ENCODE measurements around the gene FSHR. TPM values are rescaled to one million over a fixed set of nuclear protein-coding genes. Genes with fewer than 3 reads are reported as not detected.

Gene FSHR
- total RNA-seq, 6 donors from 2014 or later, result not detected

- DNase-seq (no peak), ATAC-seq (ENCODE audit: low FRiP score in 2 of 2) (no peak)
- Histone ChIP-seq H3K4me3 (no peak overlapping the region), H3K27ac (no peak overlapping the region), H3K27me3 (no peaks in the 10 kb centered on the region), H3K36me3 (no peaks in the 10 kb centered on the region), H3K9me3 (no peaks in the 10 kb centered on the region), H3K4me1 (no peaks in the 10 kb centered on the region)
- 75% methylated on average over 5 of the region's 5 CpGs for WGBS, 2 donors
- TF ChIP-seq POLR2AphosphoS5 (IDR thresholded peaks at IDR 0.05) (no peak), POLR2A (IDR thresholded peaks at IDR 0.05) (no peak), EP300 (IDR thresholded peaks at IDR 0.05) (no peak), CTCF (IDR thresholded peaks at IDR 0.05) (no peak)
Observed at GRCh38 chr2:48933828-48934497, 220.4 kb downstream of the FSHR start.

GRCh38 chr2:48932667-48933066 lies 221.6 kb downstream of the FSHR start:
- 82 to 89% methylated on average over 4 of the region's 4 CpGs for WGBS, 2 donors
- ATAC-seq (ENCODE audit: low FRiP score in 2 of 2), result no peak

GRCh38 chr2:48929571-48930301 lies 224.6 kb downstream of the FSHR start:
- Histone ChIP-seq H3K27me3 (no peaks in the 10 kb centered on the region), H3K27ac (no peak overlapping the region), H3K36me3 (no peaks in the 10 kb centered on the region), H3K9me3 (no peaks in the 10 kb centered on the region), H3K4me1 (no peaks in the 10 kb centered on the region), H3K4me3 (no peak overlapping the region)
- DNase-seq (no peak), ATAC-seq (ENCODE audit: low FRiP score in 2 of 2) (no peak)
- 71% methylated on average over 6 of the region's 6 CpGs for WGBS, 2 donors
- TF ChIP-seq EP300 (IDR thresholded peaks at IDR 0.05) (no peak), POLR2AphosphoS5 (IDR thresholded peaks at IDR 0.05) (no peak), CTCF (IDR thresholded peaks at IDR 0.05) (no peak), POLR2A (IDR thresholded peaks at IDR 0.05) (no peak)

More at GRCh38 chr2:48932667-48933066, 221.6 kb downstream of the FSHR start:
- Histone ChIP-seq H3K27ac (no peak overlapping the region), H3K4me1 (no peaks in the 10 kb centered on the region), H3K27me3 (no peaks in the 10 kb centered on the region), H3K4me3 (no peak overlapping the region), H3K9me3 (no peaks in the 10 kb centered on the region), H3K36me3 (no peaks in the 10 kb centered on the region)
- DNase-seq, result no peak
- TF ChIP-seq EP300 (IDR thresholded peaks at IDR 0.05), result no peak
- TF ChIP-seq POLR2A (IDR thresholded peaks at IDR 0.05), result no peak
- TF ChIP-seq POLR2AphosphoS5 (IDR thresholded peaks at IDR 0.05), result no peak
- no peak for TF ChIP-seq CTCF (IDR thresholded peaks at IDR 0.05)

- Histone ChIP-seq H3K27me3 (no peaks in the 10 kb centered on the region), H3K36me3 (no peaks in the 10 kb centered on the region), H3K9me3 (no peaks in the 10 kb centered on the region), H3K4me3 (no peak overlapping the region), H3K27ac (no peak overlapping the region), H3K4me1 (no peaks in the 10 kb centered on the region)
- WGBS, 2 donors, result 80 to 88% methylated on average over 2 of the region's 2 CpGs
- TF ChIP-seq EP300 (IDR thresholded peaks at IDR 0.05) (no peak), CTCF (IDR thresholded peaks at IDR 0.05) (no peak), POLR2AphosphoS5 (IDR thresholded peaks at IDR 0.05) (no peak), POLR2A (IDR thresholded peaks at IDR 0.05) (no peak)
- ATAC-seq (ENCODE audit: low FRiP score in 2 of 2) (no peak), DNase-seq (no peak)
Observed at GRCh38 chr2:48927355-48927754, 227.0 kb downstream of the FSHR start.

All from upper lobe of left lung (tissue), 6 donors.